22Rv1 (cell line): ENCODE data around the gene COL9A3.

Experiments used
- H3K27ac ChIP-seq: fragments of 450-650 bp; 2 replicates; pipeline ENCODE4 v1.5.1; 2017
- CTCF ChIP-seq: fragments of 450-650 bp; IDR thresholded peaks from 2 replicates; pipeline ENCODE4 v1.5.1; 2017; ENCODE audit warnings: mild to moderate bottlenecking
- ZFX ChIP-seq: fragments of 450-650 bp; IDR thresholded peaks from 2 replicates; pipeline ENCODE4 v1.6.1; 2017; ENCODE audit warnings: antibody characterized with exemption, borderline replicate concordance

COL9A3 gene

GRCh38 chr20:62819494-62820174, 2.8 kb downstream of the COL9A3 start:
- TF ChIP-seq CTCF: no peak
- TF ChIP-seq ZFX: no peak
- no peak overlapping the region for H3K27ac ChIP-seq

- no peak overlapping the region for H3K27ac ChIP-seq
- TF ChIP-seq CTCF (no peak), ZFX (no peak)
These were observed 3.5 kb downstream of the COL9A3 start for GRCh38 chr20:62820208-62820961.

GRCh38 chr20:62820962-62821725, 4.3 kb downstream of the COL9A3 start:
- TF ChIP-seq CTCF: no peak
- TF ChIP-seq ZFX: no peak
- H3K27ac ChIP-seq: no peak overlapping the region

- no peak overlapping the region for H3K27ac ChIP-seq
- TF ChIP-seq ZFX (no peak), CTCF (no peak)
These were observed 4.9 kb downstream of the COL9A3 start for GRCh38 chr20:62821726-62822210.

- H3K27ac ChIP-seq: no peak overlapping the region
- TF ChIP-seq ZFX (no peak), CTCF (no peak)
These were observed 5.5 kb downstream of the COL9A3 start for GRCh38 chr20:62822239-62822787.

- peak; percentile 72 for TF ChIP-seq CTCF
- TF ChIP-seq ZFX: no peak
- 0 out of 2 replicates have a peak overlapping the region, but pooled peaks have one; percentile 8 for H3K27ac ChIP-seq
These were observed 6.2 kb downstream of the COL9A3 start for GRCh38 chr20:62822788-62823651.
